Neuron (in vitro differentiated cells): ENCODE results near the gene ADTRP.

Source experiments
- H2AFZ ChIP-seq: one replicate; pipeline ENCODE4 v1.6.1; 2013; ENCODE audit warnings: low read depth, mild to moderate bottlenecking, inconsistent platforms, low read length, moderate library complexity
- H3K27me3 ChIP-seq: one replicate; pipeline ENCODE4 v1.6.1; 2013; ENCODE audit warnings: low read length; ENCODE audit not compliant: insufficient read depth
- H3K36me3 ChIP-seq: one replicate; pipeline ENCODE4 v1.6.1; 2013; ENCODE audit warnings: low read length; ENCODE audit not compliant: insufficient read depth
- H3K4me1 ChIP-seq: one replicate; pipeline ENCODE4 v1.6.1; 2013; ENCODE audit warnings: low read length; ENCODE audit not compliant: insufficient read depth
- H3K4me3 ChIP-seq: 2 replicates; pipeline ENCODE4 v1.5.1; 2013; ENCODE audit warnings: mild to moderate bottlenecking, low read length, moderate library complexity
- H3K9me3 ChIP-seq: one replicate; pipeline ENCODE4 v1.6.1; 2013; ENCODE audit warnings: low read length

ADTRP gene

DNA sequence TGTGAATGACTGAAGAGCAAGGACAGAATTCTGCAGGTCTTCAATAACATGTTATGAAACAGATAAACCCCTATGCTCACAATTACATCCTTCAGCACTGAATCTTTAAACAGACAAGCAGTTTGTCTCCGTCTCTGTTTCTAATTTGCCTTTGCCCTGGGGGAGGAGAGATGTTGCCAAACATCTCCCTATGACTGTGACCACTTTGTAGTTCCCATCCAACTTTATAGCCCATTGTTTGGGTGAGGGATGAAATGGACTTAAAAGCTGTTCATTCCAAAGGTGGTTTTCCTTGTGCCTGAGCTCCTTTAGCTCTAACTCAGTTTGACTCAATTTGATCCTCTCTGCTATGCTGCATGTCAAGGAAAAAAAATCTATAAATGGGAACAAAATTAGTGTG lies 19.5 kb upstream of the ADTRP start:
- Histone ChIP-seq H2AFZ (no peak overlapping the region), H3K27me3 (no peaks in the 10 kb centered on the region), H3K4me3 (no peak overlapping the region), H3K4me1 (peaks cover 4% of the 10 kb centered on the region), H3K9me3 (no peaks in the 10 kb centered on the region), H3K36me3 (no peaks in the 10 kb centered on the region)

- Histone ChIP-seq H3K4me1 (no peaks in the 10 kb centered on the region), H3K9me3 (no peaks in the 10 kb centered on the region), H3K27me3 (no peaks in the 10 kb centered on the region), H2AFZ (no peak overlapping the region), H3K36me3 (no peaks in the 10 kb centered on the region), H3K4me3 (no peak overlapping the region)
These were observed 18.2 kb upstream of the ADTRP start for GRCh38 chr6:11796829-11797228.

DNA sequence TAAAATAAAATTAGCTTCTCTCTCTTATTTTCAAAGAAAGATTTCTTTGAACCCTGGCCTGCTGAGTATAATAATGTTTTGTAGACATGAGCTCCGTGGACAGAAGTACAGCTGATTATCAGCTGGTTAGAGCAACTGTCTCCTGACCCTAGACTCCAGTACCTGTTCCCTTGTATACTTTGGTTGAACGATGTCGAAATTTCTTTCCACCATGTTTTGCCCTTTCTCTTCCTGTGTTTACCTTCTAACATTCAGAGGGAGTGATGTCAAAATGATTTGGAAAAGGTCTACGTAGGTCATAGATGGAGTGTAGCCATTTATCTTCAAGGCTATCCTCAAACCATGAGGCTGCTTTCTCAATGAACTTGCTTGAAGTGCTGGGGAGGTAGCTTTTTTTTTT lies 16.8 kb upstream of the ADTRP start:
- H3K36me3 ChIP-seq, result no peaks in the 10 kb centered on the region
- no peak overlapping the region for H3K4me3 ChIP-seq
- H3K27me3 ChIP-seq, result no peaks in the 10 kb centered on the region
- H3K4me1 ChIP-seq, result no peaks in the 10 kb centered on the region
- H3K9me3 ChIP-seq, result no peaks in the 10 kb centered on the region
- H2AFZ ChIP-seq, result no peak overlapping the region

GRCh38 chr6:11793277-11793676 lies 14.7 kb upstream of the ADTRP start:
- no peaks in the 10 kb centered on the region for H3K27me3 ChIP-seq
- no peaks in the 10 kb centered on the region for H3K36me3 ChIP-seq
- no peak overlapping the region for H2AFZ ChIP-seq
- no peak overlapping the region for H3K4me3 ChIP-seq
- no peaks in the 10 kb centered on the region for H3K4me1 ChIP-seq
- no peaks in the 10 kb centered on the region for H3K9me3 ChIP-seq

GRCh38 chr6:11791354-11792107 lies 12.9 kb upstream of the ADTRP start:
- H3K4me1 ChIP-seq, result no peaks in the 10 kb centered on the region
- H2AFZ ChIP-seq, result no peak overlapping the region
- H3K27me3 ChIP-seq, result no peaks in the 10 kb centered on the region
- no peak overlapping the region for H3K4me3 ChIP-seq
- no peaks in the 10 kb centered on the region for H3K9me3 ChIP-seq
- no peaks in the 10 kb centered on the region for H3K36me3 ChIP-seq

GRCh38 chr6:11789744-11790143 lies 11.1 kb upstream of the ADTRP start:
- no peaks in the 10 kb centered on the region for H3K36me3 ChIP-seq
- H3K27me3 ChIP-seq, result no peaks in the 10 kb centered on the region
- H3K9me3 ChIP-seq, result no peaks in the 10 kb centered on the region
- no peaks in the 10 kb centered on the region for H3K4me1 ChIP-seq
- H2AFZ ChIP-seq, result no peak overlapping the region
- H3K4me3 ChIP-seq, result no peak overlapping the region

DNA sequence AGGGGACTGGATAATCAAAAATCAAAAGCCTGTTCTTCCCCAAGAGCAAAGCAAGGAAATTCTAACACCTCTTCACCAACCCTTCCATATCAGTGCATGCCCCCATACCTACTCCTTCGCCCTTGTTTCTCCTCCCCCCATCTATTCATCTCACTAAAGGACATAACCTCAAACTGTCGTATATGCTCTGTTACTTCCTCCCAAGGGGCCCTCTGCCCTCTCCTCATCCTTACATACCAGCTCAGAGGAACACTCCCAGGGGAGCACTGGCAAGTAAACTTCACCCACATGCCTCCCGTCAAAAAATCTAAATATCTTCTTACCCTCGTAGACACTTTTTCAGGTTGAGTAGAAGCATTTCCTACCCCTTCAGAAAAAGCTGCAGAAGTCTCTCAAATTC lies 9.4 kb upstream of the ADTRP start:
- H3K27me3 ChIP-seq, result no peaks in the 10 kb centered on the region
- H3K4me1 ChIP-seq, result no peaks in the 10 kb centered on the region
- no peaks in the 10 kb centered on the region for H3K9me3 ChIP-seq
- H3K36me3 ChIP-seq, result no peaks in the 10 kb centered on the region
- no peak overlapping the region for H2AFZ ChIP-seq
- H3K4me3 ChIP-seq, result no peak overlapping the region

- H3K36me3 ChIP-seq, result no peaks in the 10 kb centered on the region
- no peaks in the 10 kb centered on the region for H3K9me3 ChIP-seq
- H3K4me1 ChIP-seq, result no peaks in the 10 kb centered on the region
- H2AFZ ChIP-seq, result no peak overlapping the region
- no peaks in the 10 kb centered on the region for H3K27me3 ChIP-seq
- no peak overlapping the region for H3K4me3 ChIP-seq
These were observed 7.4 kb upstream of the ADTRP start for GRCh38 chr6:11785774-11786579.

- Histone ChIP-seq H3K36me3 (no peaks in the 10 kb centered on the region), H3K4me3 (no peak overlapping the region)
These were observed 6.8 kb upstream of the ADTRP start for GRCh38 chr6:11785415-11785773.

DNA sequence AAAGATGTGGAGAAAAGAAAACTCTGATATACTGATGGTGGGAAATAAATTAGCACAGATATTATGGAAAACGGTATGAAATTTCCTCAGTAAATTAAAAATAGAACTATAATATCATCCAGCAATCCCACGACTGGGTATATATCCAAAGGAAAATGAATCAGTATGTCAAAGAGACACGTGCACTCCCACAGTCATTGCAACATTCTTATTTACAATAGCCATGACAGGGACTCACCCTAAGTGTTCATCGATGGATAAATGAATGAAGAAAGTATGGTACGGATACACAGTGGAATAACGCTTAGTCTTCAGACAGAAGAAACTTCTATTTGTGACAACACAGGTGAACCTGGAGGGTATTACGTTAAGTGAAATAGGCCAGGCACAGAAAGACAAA lies 5.7 kb upstream of the ADTRP start:
- Histone ChIP-seq H3K4me1 (peaks cover 4% of the 10 kb centered on the region), H2AFZ (no peak overlapping the region), H3K9me3 (no peaks in the 10 kb centered on the region), H3K4me3 (no peak overlapping the region), H3K36me3 (no peaks in the 10 kb centered on the region), H3K27me3 (no peaks in the 10 kb centered on the region)

More at GRCh38 chr6:11785415-11785773, 6.8 kb upstream of the ADTRP start:
- H3K9me3 ChIP-seq, result no peaks in the 10 kb centered on the region
- no peaks in the 10 kb centered on the region for H3K27me3 ChIP-seq
- no peaks in the 10 kb centered on the region for H3K4me1 ChIP-seq
- no peak overlapping the region for H2AFZ ChIP-seq

GRCh38 chr6:11783524-11784064 lies 5.0 kb upstream of the ADTRP start:
- H3K36me3 ChIP-seq, result no peaks in the 10 kb centered on the region
- H3K4me1 ChIP-seq, result peaks cover 6% of the 10 kb centered on the region
- no peak overlapping the region for H2AFZ ChIP-seq
- H3K9me3 ChIP-seq, result no peaks in the 10 kb centered on the region
- H3K27me3 ChIP-seq, result no peaks in the 10 kb centered on the region
- no peak overlapping the region for H3K4me3 ChIP-seq

DNA sequence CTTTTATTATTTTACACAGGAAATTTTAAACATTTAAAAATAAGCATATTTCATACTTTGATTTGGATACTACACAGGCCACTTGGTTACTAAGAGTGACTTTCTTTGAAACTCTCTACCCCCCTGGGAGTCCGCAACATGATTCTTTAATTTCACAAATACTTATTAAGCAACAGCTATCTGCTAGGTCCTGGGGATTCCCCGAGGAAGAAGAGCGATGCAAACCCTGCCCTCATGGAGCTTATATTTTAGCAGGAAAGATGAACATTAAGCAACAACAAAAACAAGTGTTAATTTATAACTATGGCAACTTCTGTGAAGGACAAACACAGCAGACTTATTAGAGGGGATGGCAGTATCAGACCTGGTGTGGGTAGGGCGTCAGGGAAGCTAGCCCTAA lies 3.9 kb upstream of the ADTRP start:
- H3K4me3 ChIP-seq, result no peak overlapping the region
- H2AFZ ChIP-seq, result no peak overlapping the region
- no peaks in the 10 kb centered on the region for H3K27me3 ChIP-seq
- peaks cover 6% of the 10 kb centered on the region for H3K4me1 ChIP-seq
- no peaks in the 10 kb centered on the region for H3K36me3 ChIP-seq
- H3K9me3 ChIP-seq, result no peaks in the 10 kb centered on the region

DNA sequence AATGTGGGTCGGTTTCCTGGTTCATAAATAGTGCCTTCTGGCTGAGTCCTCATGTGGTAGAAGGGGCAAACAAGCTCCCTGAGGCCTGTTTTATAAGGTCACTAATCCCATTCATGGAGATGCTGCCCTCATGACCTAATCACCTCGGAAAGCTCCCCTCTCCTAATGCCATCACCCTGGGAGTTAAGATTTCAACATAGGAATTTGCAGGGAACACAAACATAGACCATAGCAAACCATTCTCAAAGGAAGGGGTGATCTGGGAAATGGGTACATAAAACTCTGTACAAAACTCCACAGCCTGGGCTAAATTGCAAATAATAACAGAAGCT lies 1.5 kb upstream of the ADTRP start:
- H3K36me3 ChIP-seq, result no peaks in the 10 kb centered on the region
- H3K4me1 ChIP-seq, result peaks cover 6% of the 10 kb centered on the region
- H3K27me3 ChIP-seq, result no peaks in the 10 kb centered on the region
- H3K4me3 ChIP-seq, result no peak overlapping the region
- H3K9me3 ChIP-seq, result no peaks in the 10 kb centered on the region
- H2AFZ ChIP-seq, result no peak overlapping the region
